Activated CD8-positive, alpha-beta T cell treated with anti-CD3 and anti-CD28 coated beads, Interleukin-2, amount 10 ng/mL, durations not matched to agents 7 days and 5 days (primary cell): ENCODE data around the gene SH3RF1. TPM values are rescaled to one million over a fixed set of nuclear protein-coding genes. Genes with fewer than 3 reads are reported as not detected.

Experiments used
- ATAC-seq: fragments of 150-1000 bp; cut with Tn5 transposase; one replicate; pipeline ENCODE4 v1.10.0; 2021; ENCODE audit warnings: moderate library complexity
- CTCF ChIA-PET: fragments of 350-600 bp; sonication (Branson Sonifier 250); formaldehyde crosslinking; loops from one replicate; lab custom pipeline; 2021; ENCODE audit warnings: antibody characterized with exemption; lab: Charles Lee
- POLR2A ChIA-PET: fragments of 350-600 bp; sonication (Branson Sonifier 250); formaldehyde crosslinking; loops from one replicate; lab custom pipeline; 2021; ENCODE audit warnings: antibody characterized with exemption; lab: Charles Lee
- DNase-seq: peaks from one replicate; pipeline ENCODE4 v3.0.0-alpha.2; 2020
- H3K27ac Mint-ChIP-seq: one replicate; pipeline ENCODE4 v1.8.0; 2021; ENCODE audit warnings: mild to moderate bottlenecking, mixed read lengths
- H3K27me3 Mint-ChIP-seq: one replicate; pipeline ENCODE4 v1.8.0; 2021; ENCODE audit warnings: low read depth, mixed read lengths
- H3K36me3 Mint-ChIP-seq: one replicate; pipeline ENCODE4 v1.8.0; 2021; ENCODE audit warnings: low read depth, mixed read lengths
- H3K4me1 Mint-ChIP-seq: one replicate; pipeline ENCODE4 v1.8.0; 2021; ENCODE audit warnings: low read depth, mixed read lengths
- H3K4me3 Mint-ChIP-seq: one replicate; pipeline ENCODE4 v1.8.0; 2021; ENCODE audit warnings: mild to moderate bottlenecking, mixed read lengths
- H3K9me3 Mint-ChIP-seq: one replicate; pipeline ENCODE4 v1.8.0; 2022; ENCODE audit warnings: mixed read lengths; ENCODE audit not compliant: insufficient read depth
- total RNA-seq, 2 experiments: library from RNA; stranded (reverse); gene quantifications; one replicate each; pipeline ENCODE4 v1.2.3, GENCODE V29; 2021

Gene SH3RF1
- total RNA-seq, 2 experiments from 2014 or later, result 0.08 to 0.18 TPM

GRCh38 chr4:169246279-169246678, 24.5 kb downstream of the SH3RF1 start:
- Mint-ChIP-seq H3K36me3 (no peaks in the 10 kb centered on the region), H3K9me3 (no peaks in the 10 kb centered on the region), H3K4me3 (no peak overlapping the region), H3K4me1 (no peaks in the 10 kb centered on the region), H3K27ac (no peak overlapping the region), H3K27me3 (peaks cover 4% of the 10 kb centered on the region)
- POLR2A ChIA-PET, result no interaction called here
- ATAC-seq, result no peak
- CTCF ChIA-PET, result no interaction called here
- DNase-seq, result no peak

GRCh38 chr4:169245061-169245460, 25.7 kb downstream of the SH3RF1 start:
- ATAC-seq (no peak), DNase-seq (no peak)
- H3K27me3 Mint-ChIP-seq, result peaks cover 4% of the 10 kb centered on the region
- H3K4me3 Mint-ChIP-seq, result no peak overlapping the region
- no peaks in the 10 kb centered on the region for H3K36me3 Mint-ChIP-seq
- ChIA-PET CTCF (no interaction called here), POLR2A (no interaction called here)
- no peak overlapping the region for H3K27ac Mint-ChIP-seq
- H3K4me1 Mint-ChIP-seq, result no peaks in the 10 kb centered on the region
- no peaks in the 10 kb centered on the region for H3K9me3 Mint-ChIP-seq

DNA sequence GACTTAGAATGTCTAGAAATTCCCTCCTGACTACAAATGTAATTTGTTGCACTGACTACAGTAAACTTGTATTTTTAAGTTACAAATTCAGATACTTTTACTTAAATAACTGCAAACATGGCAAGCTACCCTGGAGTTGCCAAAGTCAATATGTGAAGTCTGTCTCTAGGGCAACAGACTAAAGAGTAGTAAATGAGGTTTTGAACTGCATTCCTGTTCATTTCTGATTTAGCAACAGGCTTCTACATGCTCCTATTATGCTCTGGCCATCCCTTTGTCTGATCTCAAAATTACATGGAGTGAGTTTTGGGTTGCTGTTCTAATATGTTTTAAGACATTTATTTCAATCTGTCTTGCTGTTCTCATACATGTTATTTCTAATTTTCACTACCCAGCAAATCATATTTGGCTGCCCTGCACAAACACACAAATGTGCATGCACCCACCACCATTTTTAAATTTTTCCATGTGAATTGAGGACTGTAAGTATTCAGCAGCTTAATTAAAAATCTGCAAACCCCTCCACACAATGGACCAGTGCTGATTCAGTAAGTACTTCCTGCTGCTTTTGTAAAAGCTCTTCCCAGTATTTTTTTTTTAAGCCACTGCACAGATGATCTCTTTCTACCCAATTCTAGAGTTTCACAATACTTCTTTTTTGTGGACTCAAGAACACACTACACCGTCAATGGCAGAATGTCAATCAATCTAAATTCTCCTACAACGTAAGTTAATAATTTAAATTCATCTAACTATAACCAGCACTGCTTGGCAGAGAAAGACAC, 26.7 kb downstream of the SH3RF1 start:
- H3K4me3 Mint-ChIP-seq, result no peak overlapping the region
- ChIA-PET CTCF (no interaction called here), POLR2A (no interaction called here)
- no peaks in the 10 kb centered on the region for H3K9me3 Mint-ChIP-seq
- H3K36me3 Mint-ChIP-seq, result no peaks in the 10 kb centered on the region
- DNase-seq (no peak), ATAC-seq (no peak)
- no peak overlapping the region for H3K27ac Mint-ChIP-seq
- peaks cover 4% of the 10 kb centered on the region for H3K27me3 Mint-ChIP-seq
- no peaks in the 10 kb centered on the region for H3K4me1 Mint-ChIP-seq

GRCh38 chr4:169241464-169241863, 29.3 kb downstream of the SH3RF1 start:
- H3K27ac Mint-ChIP-seq, result no peak overlapping the region
- H3K4me1 Mint-ChIP-seq, result no peaks in the 10 kb centered on the region
- H3K36me3 Mint-ChIP-seq, result no peaks in the 10 kb centered on the region
- no peaks in the 10 kb centered on the region for H3K9me3 Mint-ChIP-seq
- no peak overlapping the region for H3K4me3 Mint-ChIP-seq
- no peak for DNase-seq
- no peak for ATAC-seq
- ChIA-PET POLR2A (interaction anchor here (0.6 kb wide), 1 partner anchor 79 kb away, joined by 3 read pairs; no protein-coding TSS in a partner anchor), CTCF (no interaction called here)
- H3K27me3 Mint-ChIP-seq, result peaks cover 7% of the 10 kb centered on the region

- ChIA-PET CTCF (no interaction called here), POLR2A (interaction anchor here (0.6 kb wide), 1 partner anchor 42 kb away, joined by 3 read pairs; no protein-coding TSS in a partner anchor)
- H3K27me3 Mint-ChIP-seq, result peaks cover 7% of the 10 kb centered on the region
- DNase-seq (no peak), ATAC-seq (no peak)
- no peak overlapping the region for H3K27ac Mint-ChIP-seq
- no peaks in the 10 kb centered on the region for H3K36me3 Mint-ChIP-seq
- H3K9me3 Mint-ChIP-seq, result no peaks in the 10 kb centered on the region
- no peak overlapping the region for H3K4me3 Mint-ChIP-seq
- no peaks in the 10 kb centered on the region for H3K4me1 Mint-ChIP-seq
Measured at GRCh38 chr4:169239221-169239905, 31.4 kb downstream of the SH3RF1 start.

DNA sequence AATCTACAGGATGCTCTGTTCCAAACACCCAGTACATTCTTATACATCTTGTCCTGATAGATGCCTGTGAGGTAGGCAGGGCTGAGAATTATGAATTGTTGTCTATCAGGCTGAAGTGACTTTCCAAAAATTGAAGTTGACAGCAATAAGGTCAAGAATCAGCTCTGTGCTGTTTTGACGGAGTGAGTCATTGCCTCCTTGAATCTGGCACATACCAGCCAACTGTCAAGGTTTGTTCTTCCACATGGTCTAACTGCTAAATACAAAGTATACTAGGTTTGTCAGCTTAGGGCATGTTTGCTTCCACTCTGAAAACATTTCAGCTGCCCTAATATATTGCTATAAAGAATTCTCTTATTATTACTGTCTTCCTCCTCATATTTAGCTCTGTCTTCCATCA, 32.3 kb downstream of the SH3RF1 start:
- CTCF ChIA-PET, result interaction anchor here (0.8 kb wide), 1 partner anchor 9 kb away, joined by 4 read pairs; no protein-coding TSS in a partner anchor
- Mint-ChIP-seq H3K36me3 (no peaks in the 10 kb centered on the region), H3K27me3 (peaks cover 7% of the 10 kb centered on the region), H3K9me3 (no peaks in the 10 kb centered on the region), H3K4me3 (no peak overlapping the region), H3K4me1 (no peaks in the 10 kb centered on the region), H3K27ac (no peak overlapping the region)
- POLR2A ChIA-PET, result no interaction called here
- DNase-seq (no peak), ATAC-seq (no peak)

DNA sequence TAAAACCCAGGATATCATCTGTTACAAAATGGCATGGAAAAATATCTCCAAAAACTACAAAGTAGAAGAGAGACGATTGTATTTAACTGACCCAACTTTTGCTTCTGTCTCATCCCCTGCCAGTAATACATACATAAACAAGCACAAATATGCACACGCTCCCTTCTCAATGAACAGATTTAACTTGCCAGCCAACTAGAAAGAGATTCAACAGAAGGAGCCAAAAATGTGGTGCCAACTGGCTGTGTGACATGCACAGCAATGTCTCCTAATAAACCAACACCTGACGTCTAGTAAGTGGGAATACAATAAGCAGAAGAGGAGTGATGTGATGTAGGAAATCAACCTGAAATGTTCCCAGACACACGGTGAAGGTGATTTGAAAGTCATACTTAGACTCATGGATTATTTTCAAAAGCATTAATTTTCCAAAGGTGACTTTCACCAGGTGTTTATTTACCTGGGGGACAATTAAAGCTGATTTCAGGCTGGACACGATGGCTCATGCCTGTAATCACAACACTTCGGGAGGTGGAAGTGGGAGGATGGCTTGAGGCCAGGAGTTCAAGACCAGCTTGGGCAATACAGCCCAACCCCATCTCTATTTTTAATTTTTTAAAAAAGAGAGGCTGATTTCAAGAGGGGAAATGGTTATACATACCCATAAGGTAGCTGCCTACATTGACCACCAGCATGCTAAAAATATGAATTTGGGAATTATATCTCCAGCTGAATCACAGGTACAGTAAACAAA, 33.7 kb downstream of the SH3RF1 start:
- DNase-seq (no peak), ATAC-seq (no peak)
- Mint-ChIP-seq H3K4me3 (no peak overlapping the region), H3K27ac (no peak overlapping the region), H3K36me3 (no peaks in the 10 kb centered on the region), H3K9me3 (no peaks in the 10 kb centered on the region), H3K27me3 (peaks cover 5% of the 10 kb centered on the region), H3K4me1 (no peaks in the 10 kb centered on the region)
- ChIA-PET POLR2A (no interaction called here), CTCF (no interaction called here)

- no peaks in the 10 kb centered on the region for H3K9me3 Mint-ChIP-seq
- H3K4me1 Mint-ChIP-seq, result no peaks in the 10 kb centered on the region
- H3K4me3 Mint-ChIP-seq, result no peak overlapping the region
- H3K27me3 Mint-ChIP-seq, result peaks cover 5% of the 10 kb centered on the region
- no peaks in the 10 kb centered on the region for H3K36me3 Mint-ChIP-seq
- H3K27ac Mint-ChIP-seq, result no peak overlapping the region
- POLR2A ChIA-PET, result no interaction called here
- DNase-seq, result no peak
- CTCF ChIA-PET, result no interaction called here
- no peak for ATAC-seq
Measured at GRCh38 chr4:169236078-169236477, 34.7 kb downstream of the SH3RF1 start.

DNA sequence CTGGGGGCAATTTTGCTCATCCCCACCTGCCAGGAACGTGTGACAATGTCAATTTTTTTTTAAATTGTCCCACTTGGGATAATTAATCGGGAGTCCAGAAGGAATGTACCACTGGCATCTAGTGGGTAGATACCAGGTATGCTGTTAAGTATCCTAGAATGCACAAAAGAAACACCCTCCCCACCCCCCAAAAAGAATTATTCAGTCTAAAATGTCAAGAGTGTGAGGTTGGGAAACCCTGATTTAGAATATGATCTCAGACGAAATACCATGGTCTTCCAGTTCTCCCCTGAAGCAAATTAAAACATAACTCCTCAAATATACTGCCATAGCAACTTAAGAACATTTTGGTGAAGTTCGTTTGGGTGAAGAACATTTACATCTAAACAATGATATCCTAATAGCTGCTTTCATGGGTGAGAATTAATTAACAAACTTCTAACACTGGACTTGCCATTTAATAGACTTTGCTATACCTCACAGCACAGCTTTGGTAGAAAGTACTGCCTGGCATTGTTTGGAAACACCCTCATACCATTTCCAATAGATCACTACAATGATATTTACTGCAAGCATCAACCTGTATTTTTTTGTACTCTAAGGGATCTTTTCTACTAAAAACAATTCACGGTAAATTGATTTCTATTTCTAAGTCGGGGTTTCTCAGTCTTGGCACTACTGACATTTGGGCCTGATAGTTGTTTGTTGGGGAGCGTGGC, 36.5 kb downstream of the SH3RF1 start:
- no peaks in the 10 kb centered on the region for H3K4me1 Mint-ChIP-seq
- no peaks in the 10 kb centered on the region for H3K36me3 Mint-ChIP-seq
- no peak overlapping the region for H3K4me3 Mint-ChIP-seq
- DNase-seq (no peak), ATAC-seq (no peak)
- peaks cover 5% of the 10 kb centered on the region for H3K27me3 Mint-ChIP-seq
- H3K9me3 Mint-ChIP-seq, result no peaks in the 10 kb centered on the region
- ChIA-PET CTCF (no interaction called here), POLR2A (no interaction called here)
- no peak overlapping the region for H3K27ac Mint-ChIP-seq

DNA sequence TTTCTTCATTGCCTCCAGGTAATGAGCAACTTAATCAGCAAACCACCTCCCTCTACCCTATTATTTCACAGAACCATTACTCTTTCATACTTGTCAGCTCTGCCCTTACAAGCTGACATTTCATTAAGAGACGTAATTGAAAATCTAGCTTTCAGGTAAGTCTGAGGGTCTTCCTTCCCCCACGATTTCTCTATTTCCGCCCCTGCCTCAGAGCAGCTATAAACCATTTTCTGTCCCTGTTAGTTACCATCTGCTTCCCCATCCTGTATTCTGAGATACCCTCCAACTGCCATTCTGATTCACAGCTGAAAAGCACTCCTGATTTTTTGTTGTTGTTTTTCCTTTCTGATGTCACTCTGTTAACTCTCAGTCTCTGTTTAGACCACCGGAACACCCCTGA, 37.1 kb downstream of the SH3RF1 start:
- no peaks in the 10 kb centered on the region for H3K36me3 Mint-ChIP-seq
- H3K27ac Mint-ChIP-seq, result no peak overlapping the region
- no peaks in the 10 kb centered on the region for H3K4me1 Mint-ChIP-seq
- ATAC-seq (no peak), DNase-seq (no peak)
- peaks cover 5% of the 10 kb centered on the region for H3K27me3 Mint-ChIP-seq
- no peak overlapping the region for H3K4me3 Mint-ChIP-seq
- ChIA-PET POLR2A (no interaction called here), CTCF (no interaction called here)
- H3K9me3 Mint-ChIP-seq, result no peaks in the 10 kb centered on the region

DNA sequence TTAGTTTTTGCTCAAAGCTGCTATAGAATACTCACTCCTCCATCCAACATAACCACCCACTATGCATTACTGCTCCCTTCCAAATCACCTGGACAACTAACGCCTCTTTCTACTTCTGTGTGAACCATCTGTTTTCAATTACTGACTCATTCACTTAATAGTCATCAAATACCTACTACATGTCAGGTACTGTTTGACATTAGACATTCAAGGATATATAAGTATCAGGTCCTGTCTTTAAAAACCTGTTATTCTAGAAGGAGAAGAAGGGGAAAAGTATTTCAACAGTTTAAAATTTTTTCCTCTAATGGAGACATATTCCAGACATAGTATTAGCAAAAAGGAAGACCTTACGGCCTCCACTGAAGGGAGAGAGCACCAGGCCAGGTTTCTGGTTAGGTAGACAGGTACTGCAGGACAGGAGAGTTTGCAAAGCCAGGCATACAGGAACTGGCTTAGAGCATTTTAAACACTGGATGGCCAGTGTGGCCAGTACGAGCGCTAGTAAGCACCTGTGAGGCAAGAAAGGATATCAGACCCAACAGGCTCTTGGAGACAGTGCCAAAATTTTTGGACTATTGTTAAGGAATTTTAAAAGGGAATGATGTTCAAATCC, 39.0 kb downstream of the SH3RF1 start:
- Mint-ChIP-seq H3K4me3 (no peak overlapping the region), H3K9me3 (no peaks in the 10 kb centered on the region), H3K36me3 (no peaks in the 10 kb centered on the region), H3K27ac (no peak overlapping the region), H3K4me1 (no peaks in the 10 kb centered on the region), H3K27me3 (peaks cover 2% of the 10 kb centered on the region)
- DNase-seq (no peak), ATAC-seq (no peak)
- ChIA-PET POLR2A (no interaction called here), CTCF (no interaction called here)
